CD14-positive monocyte (primary cell): Measurements from ENCODE around the gene ALAD. TPM values are rescaled to one million over a fixed set of nuclear protein-coding genes. Genes with fewer than 3 reads are reported as not detected.

Source experiments
- DNase-seq, 3 donors: peaks; one replicate each; pipeline ENCODE4 v3.0.0-alpha.2; 2011 to 2022
- H2AFZ ChIP-seq: 2 replicates; pipeline ENCODE4 v1.6.0; 2012; ENCODE audit warnings: mild to moderate bottlenecking, low read depth, low read length, inconsistent platforms; ENCODE audit not compliant: insufficient read depth, poor library complexity, severe bottlenecking
- H3K27ac ChIP-seq, 2 donors: 1 replicate in 1 of 2; 2 replicates in 1 of 2; pipeline ENCODE4 v1.5.1; 2012 to 2013; ENCODE audit warnings: low read length in 2 of 2, control low read depth in 1 of 2, inconsistent platforms in 1 of 2, low read depth in 1 of 2, mild to moderate bottlenecking in 1 of 2
- H3K27me3 ChIP-seq, 2 donors: one replicate each; pipeline versions ENCODE4 v1.6.0 to v1.6.1; 2011 to 2013; ENCODE audit warnings: low read length in 2 of 2; ENCODE audit not compliant: control insufficient read depth in 2 of 2, insufficient read depth in 2 of 2
- H3K36me3 ChIP-seq, 2 donors: replicated peaks in 1 of 2; 1 replicate in 1 of 2; 2 replicates in 1 of 2; pipeline versions ENCODE4 v1.5.1 to v1.6.1; 2012 to 2013; ENCODE audit warnings: low read length in 2 of 2, control low read depth in 1 of 2, inconsistent platforms in 1 of 2, mild to moderate bottlenecking in 1 of 2; ENCODE audit not compliant: insufficient read depth in 2 of 2, control insufficient read depth in 1 of 2
- H3K4me1 ChIP-seq, 2 donors: 1 replicate in 1 of 2; 2 replicates in 1 of 2; pipeline versions ENCODE4 v1.5.1 to v1.6.1; 2012 to 2013; ENCODE audit warnings: low read length in 2 of 2, control low read depth in 1 of 2, inconsistent platforms in 1 of 2, mild to moderate bottlenecking in 1 of 2, moderate library complexity in 1 of 2; ENCODE audit not compliant: insufficient read depth in 2 of 2, control insufficient read depth in 1 of 2
- H3K4me2 ChIP-seq: replicated peaks from 2 replicates; pipeline ENCODE3; 2012; ENCODE audit warnings: low read length, moderate library complexity, mild to moderate bottlenecking; ENCODE audit not compliant: poor library complexity, severe bottlenecking; ENCODE audit errors: extremely low read depth
- H3K4me3 ChIP-seq, 3 experiments: fragments of 200-600 bp in 1 of 3; sonication (generic) in 1 of 3; replicated peaks in 1 of 3; 1 replicate in 2 of 3; 2 replicates in 1 of 3; pipeline ENCODE4 v1.5.1; 2011 to 2013; ENCODE audit warnings: low read length in 3 of 3, mild to moderate bottlenecking in 3 of 3, control low read depth in 2 of 3, low read depth in 2 of 3, inconsistent platforms in 1 of 3, moderate library complexity in 1 of 3
- H3K79me2 ChIP-seq: 2 replicates; pipeline ENCODE4 v1.6.0; 2012; ENCODE audit warnings: mild to moderate bottlenecking, control low read depth, inconsistent platforms, low read length, moderate library complexity; ENCODE audit not compliant: insufficient read depth
- H3K9ac ChIP-seq: 2 replicates; pipeline ENCODE4 v1.6.0; 2017; ENCODE audit warnings: low read length, mild to moderate bottlenecking; ENCODE audit not compliant: insufficient read depth, poor library complexity, severe bottlenecking
- H3K9me3 ChIP-seq, 2 donors: replicated peaks in 1 of 2; 1 replicate in 1 of 2; 2 replicates in 1 of 2; pipeline versions ENCODE4 v1.5.1 to v1.6.1; 2012 to 2013; ENCODE audit warnings: low read length in 2 of 2, control low read depth in 1 of 2; ENCODE audit not compliant: control insufficient read depth in 1 of 2, insufficient read depth in 1 of 2
- H4K20me1 ChIP-seq: 2 replicates; pipeline ENCODE4 v1.6.0; 2012; ENCODE audit warnings: mild to moderate bottlenecking, low read length, control low read depth, moderate library complexity; ENCODE audit not compliant: insufficient read depth
- H3K27ac Mint-ChIP-seq, 7 donors: one replicate each; pipeline ENCODE4 v1.8.0; 2020; ENCODE audit warnings: mild to moderate bottlenecking in 7 of 7, mixed read lengths in 7 of 7, moderate library complexity in 6 of 7, inconsistent platforms in 2 of 7
- H3K27me3 Mint-ChIP-seq, 3 donors: one replicate each; pipeline ENCODE4 v1.8.0; 2021 to 2022; ENCODE audit warnings: low read depth in 3 of 3, mild to moderate bottlenecking in 3 of 3, mixed read lengths in 3 of 3, moderate library complexity in 3 of 3, inconsistent platforms in 1 of 3
- H3K36me3 Mint-ChIP-seq, 2 donors: one replicate each; pipeline ENCODE4 v1.8.0; 2020; ENCODE audit warnings: mixed read lengths in 2 of 2, inconsistent platforms in 1 of 2, mild to moderate bottlenecking in 1 of 2
- H3K4me1 Mint-ChIP-seq: one replicate; pipeline ENCODE4 v1.8.0; 2020; ENCODE audit warnings: mild to moderate bottlenecking, mixed read lengths
- H3K4me3 Mint-ChIP-seq, 2 donors: one replicate each; pipeline ENCODE4 v1.8.0; 2020; ENCODE audit warnings: mild to moderate bottlenecking in 2 of 2, mixed read lengths in 2 of 2, moderate library complexity in 1 of 2
- H3K9me3 Mint-ChIP-seq, 7 donors: one replicate each; pipeline ENCODE4 v1.8.0; 2020 to 2022; ENCODE audit warnings: mixed read lengths in 7 of 7, mild to moderate bottlenecking in 6 of 7, moderate library complexity in 6 of 7, inconsistent platforms in 2 of 7
- CTCF ChIP-seq: fragments of 200-600 bp; IDR thresholded peaks from one replicate; pipeline ENCODE4 v1.8.0; 2022; ENCODE audit warnings: antibody characterized with exemption, mild to moderate bottlenecking
- WGBS: methylation state at CpG from one replicate; pipeline ENCODE4 v1.1.5; 2013; ENCODE audit warnings: missing lambda C conversion rate; ENCODE audit not compliant: insufficient coverage; 5-methylcytosine and 5-hydroxymethylcytosine counted together
- intact Hi-C, 2 donors: fragments of 100-400 bp; cut with micrococcal nuclease; formaldehyde crosslinking; loops; one replicate each; pipeline versions ENCODE4 v1.15.0 to v1.15.1; 2023
- polyA plus RNA-seq, 3 donors: library from polyadenylated mRNA; depleted of rRNA in 1 of 3; unstranded in 2 of 3; stranded (reverse) in 1 of 3; fragments of 300-500 nt in 2 of 3; fragments of >200 nt in 1 of 3; fragmentation: Illumina TruSeq in 2 of 3; gene quantifications; 1 replicate in 2 of 3; 2 replicates in 1 of 3; pipeline ENCODE4 v1.2.3, GENCODE V29; 2012 to 2021

Gene ALAD
- polyA plus RNA-seq, 3 donors, result 17.1 to 24.6 (median 20.9) TPM

- H3K27me3 ChIP-seq, result no peaks in the 10 kb centered on the region
- H3K9me3 Mint-ChIP-seq, result no peaks in the 10 kb centered on the region
- H3K27ac Mint-ChIP-seq, result no peak overlapping the region
- H3K4me1 ChIP-seq, result peaks cover 34 to 43% of the 10 kb centered on the region in 2 donors
- H3K4me3 ChIP-seq, result no peak overlapping the region
- peaks cover 0 to 2% (median 0%) of the 10 kb centered on the region in 3 donors for H3K27me3 Mint-ChIP-seq
- H3K27ac ChIP-seq, result peak overlapping the region in 1 of 2 donors; percentile 6
- H3K9ac ChIP-seq, result no peak overlapping the region
- H3K36me3 Mint-ChIP-seq, result peaks cover 22 to 26% of the 10 kb centered on the region in 2 donors
- H3K9me3 ChIP-seq, result no peaks in the 10 kb centered on the region
- no peak for DNase-seq
- no peak overlapping the region for H2AFZ ChIP-seq
- H3K4me2 ChIP-seq, result no peak overlapping the region
- H3K4me1 Mint-ChIP-seq, result peaks cover 46% of the 10 kb centered on the region
- TF ChIP-seq CTCF, result no peak
- H4K20me1 ChIP-seq, result peaks cover 7% of the 10 kb centered on the region
- whole genome bisulfite sequencing, result 100% methylated on average over 1 of the region's 5 CpGs
- peaks cover 4 to 21% of the 10 kb centered on the region in 2 donors for H3K36me3 ChIP-seq
- H3K79me2 ChIP-seq, result peaks cover 60% of the 10 kb centered on the region
- intact Hi-C loops, result no loop called here
- H3K4me3 Mint-ChIP-seq, result no peak overlapping the region
Measured at GRCh38 chr9:113398796-113399195, 2.3 kb downstream of the ALAD start.

GRCh38 chr9:113397203-113397631, 3.9 kb downstream of the ALAD start:
- H3K36me3 Mint-ChIP-seq, result peaks cover 35 to 41% of the 10 kb centered on the region in 2 donors
- H4K20me1 ChIP-seq, result peaks cover 7% of the 10 kb centered on the region
- H3K4me3 ChIP-seq, result no peak overlapping the region
- H3K4me1 Mint-ChIP-seq, result peaks cover 32% of the 10 kb centered on the region
- no peak overlapping the region for H3K9ac ChIP-seq
- peaks cover 16 to 37% of the 10 kb centered on the region in 2 donors for H3K36me3 ChIP-seq
- H3K4me3 Mint-ChIP-seq, result no peak overlapping the region
- TF ChIP-seq CTCF, result no peak
- no peak overlapping the region for H3K27ac ChIP-seq
- H3K27ac Mint-ChIP-seq, result peak overlapping the region in 1 of 7 donors; percentile 42
- peaks cover 58% of the 10 kb centered on the region for H3K79me2 ChIP-seq
- peaks cover 0 to 2% (median 0%) of the 10 kb centered on the region in 3 donors for H3K27me3 Mint-ChIP-seq
- no peak for DNase-seq
- peaks cover 0 to 3% (median 0%) of the 10 kb centered on the region in 7 donors for H3K9me3 Mint-ChIP-seq
- WGBS, result 100% methylated on average over 1 of the region's 3 CpGs
- intact Hi-C loops, result no loop called here
- peaks cover 21 to 27% of the 10 kb centered on the region in 2 donors for H3K4me1 ChIP-seq
- H3K4me2 ChIP-seq, result no peak overlapping the region
- H3K9me3 ChIP-seq, result no peaks in the 10 kb centered on the region
- H2AFZ ChIP-seq, result no peak overlapping the region
- no peaks in the 10 kb centered on the region for H3K27me3 ChIP-seq
